GM12872 (cell line): ENCODE measurements around the gene KLF12.

Experiments
- TF ChIP-seq, protein P1 (sequence below): IDR thresholded peaks from 3 replicates; pipeline ENCODE4 v1.5.1; 2011; ENCODE audit warnings: low read depth, mild to moderate bottlenecking, low read length, moderate library complexity; ENCODE audit not compliant: insufficient read depth

KLF12 gene

DNA sequence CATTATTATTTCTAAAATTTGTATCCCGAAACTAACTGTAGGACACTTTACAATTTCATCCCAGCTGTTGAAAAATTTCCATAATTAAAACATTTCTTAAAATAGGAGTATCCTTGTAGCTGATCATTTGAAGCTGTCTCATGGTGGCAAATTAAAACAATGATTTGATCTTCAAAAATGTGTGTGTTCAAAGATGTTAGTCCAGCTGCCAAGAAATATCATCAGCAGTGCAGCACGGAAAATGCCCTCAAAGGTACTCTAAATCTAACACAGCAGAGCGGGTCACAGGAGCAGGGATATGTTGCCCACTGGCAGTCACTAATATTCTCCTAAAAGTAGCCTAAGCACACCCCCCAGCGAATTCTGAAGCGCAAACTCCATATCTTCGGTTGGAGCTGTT lies 31.0 kb downstream of the KLF12 start:
- TF ChIP-seq, protein P1, sequence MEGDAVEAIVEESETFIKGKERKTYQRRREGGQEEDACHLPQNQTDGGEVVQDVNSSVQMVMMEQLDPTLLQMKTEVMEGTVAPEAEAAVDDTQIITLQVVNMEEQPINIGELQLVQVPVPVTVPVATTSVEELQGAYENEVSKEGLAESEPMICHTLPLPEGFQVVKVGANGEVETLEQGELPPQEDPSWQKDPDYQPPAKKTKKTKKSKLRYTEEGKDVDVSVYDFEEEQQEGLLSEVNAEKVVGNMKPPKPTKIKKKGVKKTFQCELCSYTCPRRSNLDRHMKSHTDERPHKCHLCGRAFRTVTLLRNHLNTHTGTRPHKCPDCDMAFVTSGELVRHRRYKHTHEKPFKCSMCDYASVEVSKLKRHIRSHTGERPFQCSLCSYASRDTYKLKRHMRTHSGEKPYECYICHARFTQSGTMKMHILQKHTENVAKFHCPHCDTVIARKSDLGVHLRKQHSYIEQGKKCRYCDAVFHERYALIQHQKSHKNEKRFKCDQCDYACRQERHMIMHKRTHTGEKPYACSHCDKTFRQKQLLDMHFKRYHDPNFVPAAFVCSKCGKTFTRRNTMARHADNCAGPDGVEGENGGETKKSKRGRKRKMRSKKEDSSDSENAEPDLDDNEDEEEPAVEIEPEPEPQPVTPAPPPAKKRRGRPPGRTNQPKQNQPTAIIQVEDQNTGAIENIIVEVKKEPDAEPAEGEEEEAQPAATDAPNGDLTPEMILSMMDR, result no peak

DNA sequence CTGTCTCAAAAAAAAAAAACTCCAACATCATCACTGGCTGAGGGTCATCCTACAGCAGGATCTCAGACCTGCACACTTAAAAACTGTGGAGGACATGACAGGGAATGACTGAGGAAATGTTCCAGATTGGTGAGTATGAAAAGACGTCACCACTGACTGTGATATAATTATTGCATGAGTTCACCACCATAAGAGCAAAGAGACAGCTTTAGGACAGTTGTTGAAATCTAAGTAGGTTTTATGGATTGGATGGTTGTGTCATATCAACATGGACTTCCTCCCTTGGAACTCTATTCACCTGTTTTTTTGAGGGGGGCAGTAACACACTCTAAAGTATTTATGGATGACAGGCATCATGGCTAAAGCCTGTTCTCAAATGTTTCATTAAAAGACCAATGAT lies 31.5 kb downstream of the KLF12 start:
- TF ChIP-seq, protein P1, result no peak

DNA sequence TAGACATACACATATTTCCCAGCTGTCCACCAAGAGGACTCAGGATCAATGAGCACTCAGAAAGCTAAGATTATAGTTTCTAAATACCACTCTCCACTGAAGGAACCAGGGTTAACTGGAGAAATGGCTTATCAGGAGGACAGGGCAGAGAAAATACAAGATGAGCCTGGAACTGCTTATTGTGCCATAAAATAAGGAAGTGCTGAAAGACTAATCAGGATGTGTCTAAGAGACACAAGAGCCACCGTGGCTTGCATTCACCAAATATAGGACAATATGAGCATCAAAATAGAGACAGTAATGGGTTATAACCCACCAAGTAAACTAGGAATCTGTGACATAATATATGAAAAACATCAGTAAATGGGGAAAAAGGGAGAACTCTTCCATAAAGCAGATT lies 32.8 kb downstream of the KLF12 start:
- TF ChIP-seq, protein P1, result no peak

DNA sequence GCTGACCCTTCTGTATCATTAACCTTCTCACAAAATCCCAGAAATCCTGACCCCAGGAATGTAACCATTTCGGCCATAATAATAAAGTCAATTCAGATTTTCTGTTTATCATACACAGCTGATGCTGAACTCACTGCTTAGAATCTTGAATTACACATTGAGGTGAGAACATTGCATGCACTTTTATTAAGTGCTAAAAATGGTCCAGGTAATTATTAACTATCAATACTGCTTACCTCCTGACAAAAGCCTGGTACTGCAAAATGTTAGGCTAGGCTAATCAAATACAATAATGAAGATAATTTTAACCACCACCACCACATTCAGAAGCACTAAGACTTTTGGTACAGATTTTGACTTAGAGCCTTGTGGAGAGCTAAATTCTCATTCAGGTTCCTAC lies 36.1 kb downstream of the KLF12 start:
- TF ChIP-seq, protein P1, result no peak

DNA sequence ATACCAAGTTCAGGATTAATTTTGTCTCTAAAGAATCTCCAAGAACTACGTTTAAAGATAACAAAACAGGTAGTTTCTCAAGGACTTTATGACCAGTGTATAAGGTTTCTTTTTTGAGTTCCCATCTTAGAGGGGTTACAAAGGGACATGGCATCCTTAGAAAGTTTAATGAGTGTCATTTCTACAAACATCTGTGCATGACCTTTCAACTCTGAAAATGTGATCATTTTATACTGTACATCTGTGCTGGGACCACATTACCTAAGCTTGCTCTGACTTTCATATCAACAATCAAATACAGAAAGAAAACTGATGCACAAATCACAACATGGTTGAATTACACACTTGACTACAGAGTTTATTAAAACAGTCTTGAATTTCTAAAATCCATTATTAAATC lies 37.1 kb downstream of the KLF12 start:
- TF ChIP-seq, protein P1, result no peak

DNA sequence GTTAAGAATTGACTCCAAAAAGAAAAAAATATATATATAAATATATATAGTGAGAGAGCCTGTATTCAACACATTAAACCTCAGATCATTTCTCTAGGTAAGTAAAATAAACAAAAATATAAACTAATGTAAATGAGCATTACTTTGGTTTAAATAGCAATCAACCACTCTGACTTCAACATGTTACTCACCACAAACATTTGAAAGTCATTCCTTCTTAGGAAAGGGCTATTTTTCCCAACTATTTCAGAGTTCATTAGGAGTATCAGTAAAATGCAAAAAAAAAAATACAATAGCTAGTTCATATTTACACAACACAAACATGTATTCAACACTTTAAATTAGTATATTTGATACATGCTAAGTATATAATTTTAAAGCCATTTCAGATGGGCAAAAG lies 40.5 kb downstream of the KLF12 start:
- TF ChIP-seq, protein P1, result no peak

DNA sequence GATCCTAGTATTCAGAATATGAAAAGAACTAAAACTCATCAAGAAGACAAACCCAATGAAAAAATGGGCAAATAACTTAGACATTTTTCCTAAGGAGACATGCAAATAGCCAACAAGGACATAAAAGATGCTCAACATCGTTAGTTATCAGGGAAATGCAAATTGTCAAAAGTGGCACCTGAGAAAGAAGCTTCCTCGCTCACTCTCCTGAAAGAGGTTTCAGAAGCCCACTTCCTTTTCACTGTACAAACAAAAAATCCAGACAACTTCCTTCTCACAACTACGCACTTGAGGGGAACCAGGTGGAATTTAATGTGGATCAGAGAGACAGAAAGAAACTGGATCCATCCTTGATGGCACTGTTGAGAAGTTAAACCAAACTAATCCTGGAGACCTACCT lies 41.5 kb downstream of the KLF12 start:
- TF ChIP-seq, protein P1, result no peak
